Adrenal gland (tissue), 12 donors: Measurements from ENCODE around the gene CNTN5. TPM values are rescaled to one million over a fixed set of nuclear protein-coding genes. Genes with fewer than 3 reads are reported as not detected.
"Not testable (repeated sequence)": the region's sequence is repeated elsewhere in the genome, so short reads cannot be mapped to it uniquely, and the experiment has no call there.

Experiments used
- DNase-seq, 7 donors: peaks; one replicate each; pipeline ENCODE4 v3.0.0-alpha.2; 2019 to 2020
- H3K27ac ChIP-seq, 5 donors: fragments of 200-600 bp; sonication (generic) in 4 of 5; 1 replicate in 3 of 5; 2 replicates in 2 of 5; pipeline versions ENCODE4 v1.5.1 to v1.8.0; 2016 to 2020; ENCODE audit warnings: mild to moderate bottlenecking in 1 of 5
- H3K27me3 ChIP-seq: fragments of 200-600 bp; 2 replicates; pipeline ENCODE4 v1.8.0; 2021
- H3K36me3 ChIP-seq, 2 donors: fragments of 200-600 bp; replicated peaks in 1 of 2; 1 replicate in 1 of 2; 2 replicates in 1 of 2; pipeline versions ENCODE4 v1.5.1 to v1.8.0; 2018 to 2022
- H3K4me1 ChIP-seq, 2 donors: fragments of 200-600 bp; replicated peaks in 1 of 2; 1 replicate in 1 of 2; 2 replicates in 1 of 2; pipeline versions ENCODE4 v1.5.1 to v1.8.0; 2018 to 2021
- H3K4me3 ChIP-seq, 4 donors: fragments of 200-600 bp; sonication (generic) in 3 of 4; one replicate each; pipeline ENCODE4 v1.5.1; 2016 to 2018
- H3K9me3 ChIP-seq, 3 donors: fragments of 200-600 bp; sonication (generic) in 1 of 3; replicated peaks in 1 of 3; 1 replicate in 2 of 3; 2 replicates in 1 of 3; pipeline versions ENCODE4 v1.5.1 to v1.8.0; 2016 to 2021
- POLR2A ChIP-seq, 2 donors: fragments of 450-650 bp; IDR thresholded peaks; one replicate each; pipeline ENCODE4 v1.6.1; 2017; ENCODE audit warnings: antibody characterized with exemption in 2 of 2, mild to moderate bottlenecking in 2 of 2, moderate library complexity in 1 of 2
- WGBS, 4 donors: extraction: QIAGEN DNeasy Blood & Tissue Kit in 2 of 4; methylation state at CpG; one replicate each; pipeline versions ENCODE4 v1.1.5 to v1.1.7; 2013 to 2017; 5-methylcytosine and 5-hydroxymethylcytosine counted together
- intact Hi-C, 2 donors: fragments of 100-400 bp; cut with DNase I; formaldehyde crosslinking; loops; one replicate each; pipeline versions ENCODE4 v1.14.1 to v1.15.0; 2022 to 2023
- polyA plus RNA-seq, 3 donors: library from polyadenylated mRNA; stranded (reverse); fragments of 200-250 nt in 2 of 3; fragments of 350-450 nt in 1 of 3; fragmentation: Illumina TruSeq in 1 of 3; extraction: RNeasy Lipid Tissue Mini Kit (QIAGEN cat#74804) in 1 of 3; gene quantifications; one replicate each; pipeline ENCODE4 v1.2.3, GENCODE V29; 2013 to 2014
- total RNA-seq, 9 donors: library from RNA; depleted of rRNA in 4 of 9; stranded (reverse); fragments of >200 nt in 4 of 9; fragments of 120-200 nt in 1 of 9; fragmentation: NEBNext Ultra II Directional in 1 of 9; extraction: Animal tissue kit (Norgen Biotek cat#: 25700) in 1 of 9; gene quantifications; one replicate each; pipeline versions ENCODE4 v1.1.0 to v1.2.4, GENCODE V29; 2013 to 2023
- TF ChIP-seq, protein P1 (sequence below), 6 experiments: fragments of 450-650 bp in 4 of 6; fragments of 200-600 bp in 2 of 6; sonication (generic) in 1 of 6; IDR thresholded peaks; 1 replicate in 5 of 6; 2 replicates in 1 of 6; pipeline versions ENCODE4 v1.5.1 to v1.8.0; 2016 to 2021; ENCODE audit warnings: antibody characterized with exemption in 6 of 6, mild to moderate bottlenecking in 2 of 6, moderate library complexity in 1 of 6
- donor health status: healthy with polysubstance abuse.
- donor health status: Bipolar disorder and iron deficiency.
- donor health status: DM: yes; HTN: yes; CAD: no.
- donor health status: DM: no; HTN: no; CAD: no.
- donor health status: DM: no; HTN: no; CAD: no.
- donor health status: DM: yes; HTN: yes; CAD: no.

The CNTN5 gene
- total and polyA plus RNA-seq, 12 donors: 0.07 to 107 (median 0.30) TPM; not detected in 8

DNA sequence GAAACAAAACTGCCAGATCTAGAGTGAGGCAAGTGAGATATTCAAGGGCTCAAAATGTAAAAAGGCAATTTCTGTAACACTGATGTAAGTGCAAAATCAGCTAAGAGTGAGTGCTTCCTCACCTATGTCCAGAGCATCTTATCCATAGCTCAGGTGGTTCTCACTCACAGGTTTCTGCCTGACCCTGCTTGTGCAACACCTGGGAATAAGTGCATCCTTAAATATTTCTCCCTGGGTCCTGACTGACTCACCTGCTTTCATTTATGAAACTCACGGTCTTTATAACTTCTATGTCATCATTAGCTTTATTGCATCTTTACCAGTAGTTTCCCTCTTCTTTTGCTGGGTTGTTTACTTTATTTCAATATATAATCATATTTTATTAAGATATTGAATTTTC lies 260.6 kb downstream of the CNTN5 start:
- no peaks in the 10 kb centered on the region for H3K9me3 ChIP-seq
- TF ChIP-seq, protein P1, sequence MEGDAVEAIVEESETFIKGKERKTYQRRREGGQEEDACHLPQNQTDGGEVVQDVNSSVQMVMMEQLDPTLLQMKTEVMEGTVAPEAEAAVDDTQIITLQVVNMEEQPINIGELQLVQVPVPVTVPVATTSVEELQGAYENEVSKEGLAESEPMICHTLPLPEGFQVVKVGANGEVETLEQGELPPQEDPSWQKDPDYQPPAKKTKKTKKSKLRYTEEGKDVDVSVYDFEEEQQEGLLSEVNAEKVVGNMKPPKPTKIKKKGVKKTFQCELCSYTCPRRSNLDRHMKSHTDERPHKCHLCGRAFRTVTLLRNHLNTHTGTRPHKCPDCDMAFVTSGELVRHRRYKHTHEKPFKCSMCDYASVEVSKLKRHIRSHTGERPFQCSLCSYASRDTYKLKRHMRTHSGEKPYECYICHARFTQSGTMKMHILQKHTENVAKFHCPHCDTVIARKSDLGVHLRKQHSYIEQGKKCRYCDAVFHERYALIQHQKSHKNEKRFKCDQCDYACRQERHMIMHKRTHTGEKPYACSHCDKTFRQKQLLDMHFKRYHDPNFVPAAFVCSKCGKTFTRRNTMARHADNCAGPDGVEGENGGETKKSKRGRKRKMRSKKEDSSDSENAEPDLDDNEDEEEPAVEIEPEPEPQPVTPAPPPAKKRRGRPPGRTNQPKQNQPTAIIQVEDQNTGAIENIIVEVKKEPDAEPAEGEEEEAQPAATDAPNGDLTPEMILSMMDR (IDR thresholded peaks at IDR 0.05): no peak
- no peak for TF ChIP-seq POLR2A (IDR thresholded peaks at IDR 0.05)
- intact Hi-C loops: no loop called here
- no peaks in the 10 kb centered on the region for H3K36me3 ChIP-seq
- no peak for DNase-seq
- no peaks in the 10 kb centered on the region for H3K27me3 ChIP-seq
- H3K27ac ChIP-seq: no peak overlapping the region
- H3K4me1 ChIP-seq: no peaks in the 10 kb centered on the region
- 71 to 81% (median 77%) methylated on average over 1 of the region's 1 CpG for WGBS, 4 donors
- H3K4me3 ChIP-seq: no peak overlapping the region

DNA sequence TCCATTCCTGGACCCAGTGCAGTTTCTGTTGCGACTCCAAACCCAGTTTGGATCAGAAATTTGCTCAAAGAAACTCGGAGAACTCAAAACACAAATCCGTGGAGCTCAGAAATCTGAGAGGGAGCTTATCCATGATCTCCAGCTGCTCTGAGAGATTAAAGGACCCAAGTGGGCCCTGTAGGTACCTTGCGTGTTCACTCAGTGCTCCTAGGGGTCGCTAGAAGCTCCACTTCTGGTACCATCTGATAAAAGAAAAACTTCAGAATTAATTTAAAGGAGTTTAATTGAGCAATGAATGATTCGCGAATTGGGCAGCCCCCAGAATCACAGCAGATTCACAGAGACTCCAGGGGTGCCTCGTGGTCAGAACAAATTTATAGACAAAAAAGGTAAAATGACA lies 277.2 kb downstream of the CNTN5 start:
- H3K27me3 ChIP-seq, H3K9me3 ChIP-seq, H3K4me3 ChIP-seq, H3K4me1 ChIP-seq, intact Hi-C loops, DNase-seq, H3K36me3 ChIP-seq, H3K27ac ChIP-seq: not testable (repeated sequence)
- WGBS, 4 donors: 65 to 81% (median 80%) methylated on average over 8 of the region's 8 CpGs

DNA sequence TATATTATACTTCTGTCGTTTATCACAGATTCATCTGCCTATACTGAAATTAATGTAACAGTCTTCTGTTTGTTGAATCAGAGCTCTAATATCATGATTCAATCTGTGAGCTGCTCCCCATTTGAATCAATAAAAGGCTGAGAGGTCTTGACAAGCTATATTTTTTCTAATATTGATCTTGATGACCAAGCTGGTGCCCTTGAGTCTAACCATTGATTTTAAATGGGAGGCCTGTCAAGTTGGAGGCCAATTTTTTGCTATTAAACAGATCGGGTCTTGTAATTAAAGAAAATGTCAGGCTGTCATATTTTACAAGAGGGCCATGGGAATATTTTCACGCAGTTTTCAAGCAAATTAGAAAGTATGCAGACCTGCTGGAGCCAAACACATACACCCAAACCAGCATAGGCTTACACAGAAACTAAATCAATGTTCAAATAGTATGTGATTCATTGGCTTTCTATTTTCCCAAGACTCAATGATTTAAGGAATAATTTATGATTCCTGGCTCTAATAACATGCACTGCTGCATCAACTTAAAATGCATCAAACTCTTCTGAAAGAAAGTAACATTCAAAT lies 286.9 kb downstream of the CNTN5 start:
- Histone ChIP-seq H3K27me3 (no peaks in the 10 kb centered on the region), H3K4me1 (no peaks in the 10 kb centered on the region), H3K4me3 (no peak overlapping the region), H3K27ac (no peak overlapping the region), H3K36me3 (no peaks in the 10 kb centered on the region), H3K9me3 (no peaks in the 10 kb centered on the region)
- 64 to 73% (median 66%) methylated on average over 3 of the region's 3 CpGs for WGBS, 4 donors
- no peak for DNase-seq
- intact Hi-C loops: no loop called here
- TF ChIP-seq POLR2A (IDR thresholded peaks at IDR 0.05): no peak
- TF ChIP-seq, protein P1 (IDR thresholded peaks at IDR 0.05): no peak

DNA sequence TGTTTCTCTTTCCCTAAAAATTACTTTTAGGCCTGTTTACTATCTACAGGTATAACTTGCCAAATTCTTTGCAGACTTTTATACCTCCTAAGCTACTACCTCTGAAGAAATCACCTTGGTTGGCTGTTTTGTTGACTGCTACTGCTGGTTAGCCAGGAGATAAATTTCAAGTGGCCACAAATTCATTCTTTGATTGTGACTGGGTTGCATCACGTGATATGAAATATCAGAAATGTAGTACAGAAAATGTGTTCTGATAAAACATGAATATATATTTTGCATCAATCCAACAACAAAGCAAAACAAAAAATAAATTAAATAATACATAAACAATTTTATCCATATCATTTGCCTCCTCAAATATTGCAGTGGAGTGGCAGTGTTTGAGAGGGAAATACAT lies 291.1 kb downstream of the CNTN5 start:
- H3K27ac ChIP-seq: no peak overlapping the region
- TF ChIP-seq POLR2A (IDR thresholded peaks at IDR 0.05): no peak
- TF ChIP-seq, protein P1 (IDR thresholded peaks at IDR 0.05): no peak
- DNase-seq: no peak
- 86 to 98% (median 90%) methylated on average over 1 of the region's 1 CpG for WGBS, 4 donors
- H3K36me3 ChIP-seq: no peaks in the 10 kb centered on the region
- H3K4me1 ChIP-seq: peaks cover 0 to 4% of the 10 kb centered on the region in 2 donors
- H3K9me3 ChIP-seq: no peaks in the 10 kb centered on the region
- intact Hi-C loops: no loop called here
- H3K4me3 ChIP-seq: no peak overlapping the region
- no peaks in the 10 kb centered on the region for H3K27me3 ChIP-seq

DNA sequence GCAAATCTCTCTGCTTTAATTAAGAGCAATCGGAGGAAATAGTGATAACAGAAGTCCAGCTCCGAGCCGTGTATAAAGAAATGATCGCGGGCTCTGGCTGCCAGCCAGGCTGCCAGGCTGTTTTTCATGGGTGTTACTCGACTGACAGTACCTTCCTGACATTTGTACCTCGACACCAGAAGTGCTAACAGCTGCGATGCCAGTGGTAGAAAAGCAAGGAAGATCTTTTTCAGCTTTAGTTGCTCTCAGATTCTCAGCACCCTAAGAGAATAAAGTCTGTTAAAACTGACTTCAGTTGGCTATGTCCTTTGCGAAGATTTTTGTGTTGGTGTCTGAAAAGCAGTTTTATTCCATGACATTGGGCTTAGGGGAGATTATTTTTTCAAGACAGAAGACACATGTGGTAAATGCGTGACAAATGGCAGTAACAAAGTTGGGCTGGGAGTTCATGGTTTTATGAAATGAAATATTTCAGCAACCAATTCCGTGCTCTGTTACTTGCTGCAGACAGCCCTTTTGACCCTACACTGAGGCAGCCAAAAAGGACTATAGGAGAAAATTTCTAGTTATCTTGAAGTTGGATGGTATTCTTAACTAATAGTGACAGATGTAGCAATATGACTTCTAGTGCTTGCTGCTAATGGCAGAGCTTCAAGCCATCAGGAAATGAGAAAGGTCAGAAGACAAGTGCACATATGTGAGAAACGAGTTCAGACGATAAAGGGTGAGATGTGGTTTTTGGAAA lies 296.2 kb downstream of the CNTN5 start:
- H3K36me3 ChIP-seq: no peaks in the 10 kb centered on the region
- no peak overlapping the region for H3K27ac ChIP-seq
- no peaks in the 10 kb centered on the region for H3K9me3 ChIP-seq
- peaks cover 0 to 4% of the 10 kb centered on the region in 2 donors for H3K4me1 ChIP-seq
- 43 to 56% (median 52%) methylated on average over 13 of the region's 13 CpGs for WGBS, 4 donors
- no peak for DNase-seq
- no peak overlapping the region for H3K4me3 ChIP-seq
- intact Hi-C loops: no loop called here
- TF ChIP-seq, protein P1 (IDR thresholded peaks at IDR 0.05): no peak
- TF ChIP-seq POLR2A (IDR thresholded peaks at IDR 0.05): no peak
- H3K27me3 ChIP-seq: no peaks in the 10 kb centered on the region
